CD14-positive monocyte (primary cell): ENCODE measurements around the gene FAM53B. TPM values are rescaled to one million over a fixed set of nuclear protein-coding genes. Genes with fewer than 3 reads are reported as not detected.

ENCODE experiments used
- DNase-seq, 3 donors: peaks; one replicate each; pipeline ENCODE4 v3.0.0-alpha.2; 2011 to 2022
- H2AFZ ChIP-seq: 2 replicates; pipeline ENCODE4 v1.6.0; 2012; ENCODE audit warnings: mild to moderate bottlenecking, low read depth, low read length, inconsistent platforms; ENCODE audit not compliant: insufficient read depth, poor library complexity, severe bottlenecking
- H3K27ac ChIP-seq, 2 donors: 1 replicate in 1 of 2; 2 replicates in 1 of 2; pipeline ENCODE4 v1.5.1; 2012 to 2013; ENCODE audit warnings: low read length in 2 of 2, control low read depth in 1 of 2, inconsistent platforms in 1 of 2, low read depth in 1 of 2, mild to moderate bottlenecking in 1 of 2
- H3K27me3 ChIP-seq, 2 donors: one replicate each; pipeline versions ENCODE4 v1.6.0 to v1.6.1; 2011 to 2013; ENCODE audit warnings: low read length in 2 of 2; ENCODE audit not compliant: control insufficient read depth in 2 of 2, insufficient read depth in 2 of 2
- H3K36me3 ChIP-seq, 2 donors: replicated peaks in 1 of 2; 1 replicate in 1 of 2; 2 replicates in 1 of 2; pipeline versions ENCODE4 v1.5.1 to v1.6.1; 2012 to 2013; ENCODE audit warnings: low read length in 2 of 2, control low read depth in 1 of 2, inconsistent platforms in 1 of 2, mild to moderate bottlenecking in 1 of 2; ENCODE audit not compliant: insufficient read depth in 2 of 2, control insufficient read depth in 1 of 2
- H3K4me1 ChIP-seq, 2 donors: 1 replicate in 1 of 2; 2 replicates in 1 of 2; pipeline versions ENCODE4 v1.5.1 to v1.6.1; 2012 to 2013; ENCODE audit warnings: low read length in 2 of 2, control low read depth in 1 of 2, inconsistent platforms in 1 of 2, mild to moderate bottlenecking in 1 of 2, moderate library complexity in 1 of 2; ENCODE audit not compliant: insufficient read depth in 2 of 2, control insufficient read depth in 1 of 2
- H3K4me2 ChIP-seq: replicated peaks from 2 replicates; pipeline ENCODE3; 2012; ENCODE audit warnings: low read length, moderate library complexity, mild to moderate bottlenecking; ENCODE audit not compliant: poor library complexity, severe bottlenecking; ENCODE audit errors: extremely low read depth
- H3K4me3 ChIP-seq, 3 experiments: fragments of 200-600 bp in 1 of 3; sonication (generic) in 1 of 3; replicated peaks in 1 of 3; 1 replicate in 2 of 3; 2 replicates in 1 of 3; pipeline ENCODE4 v1.5.1; 2011 to 2013; ENCODE audit warnings: low read length in 3 of 3, mild to moderate bottlenecking in 3 of 3, control low read depth in 2 of 3, low read depth in 2 of 3, inconsistent platforms in 1 of 3, moderate library complexity in 1 of 3
- H3K79me2 ChIP-seq: 2 replicates; pipeline ENCODE4 v1.6.0; 2012; ENCODE audit warnings: mild to moderate bottlenecking, control low read depth, inconsistent platforms, low read length, moderate library complexity; ENCODE audit not compliant: insufficient read depth
- H3K9ac ChIP-seq: 2 replicates; pipeline ENCODE4 v1.6.0; 2017; ENCODE audit warnings: low read length, mild to moderate bottlenecking; ENCODE audit not compliant: insufficient read depth, poor library complexity, severe bottlenecking
- H3K9me3 ChIP-seq, 2 donors: replicated peaks in 1 of 2; 1 replicate in 1 of 2; 2 replicates in 1 of 2; pipeline versions ENCODE4 v1.5.1 to v1.6.1; 2012 to 2013; ENCODE audit warnings: low read length in 2 of 2, control low read depth in 1 of 2; ENCODE audit not compliant: control insufficient read depth in 1 of 2, insufficient read depth in 1 of 2
- H4K20me1 ChIP-seq: 2 replicates; pipeline ENCODE4 v1.6.0; 2012; ENCODE audit warnings: mild to moderate bottlenecking, low read length, control low read depth, moderate library complexity; ENCODE audit not compliant: insufficient read depth
- H3K27ac Mint-ChIP-seq, 7 donors: one replicate each; pipeline ENCODE4 v1.8.0; 2020; ENCODE audit warnings: mild to moderate bottlenecking in 7 of 7, mixed read lengths in 7 of 7, moderate library complexity in 6 of 7, inconsistent platforms in 2 of 7
- H3K27me3 Mint-ChIP-seq, 3 donors: one replicate each; pipeline ENCODE4 v1.8.0; 2021 to 2022; ENCODE audit warnings: low read depth in 3 of 3, mild to moderate bottlenecking in 3 of 3, mixed read lengths in 3 of 3, moderate library complexity in 3 of 3, inconsistent platforms in 1 of 3
- H3K36me3 Mint-ChIP-seq, 2 donors: one replicate each; pipeline ENCODE4 v1.8.0; 2020; ENCODE audit warnings: mixed read lengths in 2 of 2, inconsistent platforms in 1 of 2, mild to moderate bottlenecking in 1 of 2
- H3K4me1 Mint-ChIP-seq: one replicate; pipeline ENCODE4 v1.8.0; 2020; ENCODE audit warnings: mild to moderate bottlenecking, mixed read lengths
- H3K4me3 Mint-ChIP-seq, 2 donors: one replicate each; pipeline ENCODE4 v1.8.0; 2020; ENCODE audit warnings: mild to moderate bottlenecking in 2 of 2, mixed read lengths in 2 of 2, moderate library complexity in 1 of 2
- H3K9me3 Mint-ChIP-seq, 7 donors: one replicate each; pipeline ENCODE4 v1.8.0; 2020 to 2022; ENCODE audit warnings: mixed read lengths in 7 of 7, mild to moderate bottlenecking in 6 of 7, moderate library complexity in 6 of 7, inconsistent platforms in 2 of 7
- WGBS: methylation state at CpG from one replicate; pipeline ENCODE4 v1.1.5; 2013; ENCODE audit warnings: missing lambda C conversion rate; ENCODE audit not compliant: insufficient coverage; 5-methylcytosine and 5-hydroxymethylcytosine counted together
- intact Hi-C, 2 donors: fragments of 100-400 bp; cut with micrococcal nuclease; formaldehyde crosslinking; loops; one replicate each; pipeline versions ENCODE4 v1.15.0 to v1.15.1; 2023
- polyA plus RNA-seq, 3 donors: library from polyadenylated mRNA; depleted of rRNA in 1 of 3; unstranded in 2 of 3; stranded (reverse) in 1 of 3; fragments of 300-500 nt in 2 of 3; fragments of >200 nt in 1 of 3; fragmentation: Illumina TruSeq in 2 of 3; gene quantifications; 1 replicate in 2 of 3; 2 replicates in 1 of 3; pipeline ENCODE4 v1.2.3, GENCODE V29; 2012 to 2021
- TF ChIP-seq, protein P1 (sequence below): fragments of 200-600 bp; IDR thresholded peaks from one replicate; pipeline ENCODE4 v1.8.0; 2022; ENCODE audit warnings: antibody characterized with exemption, mild to moderate bottlenecking

FAM53B gene
- polyA plus RNA-seq, 3 donors: 5.8 to 23.3 (median 12.6) TPM

DNA sequence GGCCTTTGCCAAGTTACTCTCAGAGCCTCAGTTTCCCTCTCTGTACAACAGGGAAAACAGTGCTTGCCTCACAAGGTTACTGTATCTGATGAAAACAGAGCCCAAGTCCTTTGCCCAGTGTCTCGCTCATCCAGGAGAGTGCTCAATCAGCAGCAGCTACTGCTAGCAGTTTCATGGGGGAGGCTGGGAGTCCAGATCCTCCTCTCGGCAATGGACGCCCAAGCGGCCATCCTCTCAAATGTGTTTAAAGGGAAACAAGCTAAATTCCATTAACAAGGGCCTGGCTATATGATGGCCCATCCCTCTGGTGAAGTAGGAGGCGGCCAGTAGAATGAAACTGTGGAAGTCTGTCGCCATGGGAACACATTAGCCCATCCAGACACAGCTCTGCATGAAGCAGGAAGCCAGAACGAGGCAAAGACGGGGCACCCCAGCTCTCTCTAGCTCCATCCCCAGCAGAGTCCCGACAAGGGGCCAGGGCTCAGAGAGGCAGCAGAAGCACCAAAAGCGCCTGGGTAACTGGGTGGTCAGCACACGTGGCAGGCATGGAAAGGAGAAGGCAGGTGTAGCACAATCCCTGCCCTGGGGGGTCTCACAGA lies 35.2 kb downstream of the FAM53B start:
- Mint-ChIP-seq H3K27ac (peak overlapping the region; percentile 82 to 94 (median 86)), H3K27me3 (peaks cover 0 to 1% (median 0%) of the 10 kb centered on the region in 3 donors), H3K4me1 (peaks cover 63% of the 10 kb centered on the region), H3K9me3 (no peaks in the 10 kb centered on the region), H3K4me3 (peak overlapping the region in 1 of 2 donors; percentile 2), H3K36me3 (peaks cover 44 to 55% of the 10 kb centered on the region in 2 donors)
- Histone ChIP-seq H3K4me2 (peak overlapping the region; percentile 48), H3K4me3 (peak overlapping the region in 1 of 3 experiments; percentile 33), H3K36me3 (peaks cover 27 to 34% of the 10 kb centered on the region in 2 donors), H4K20me1 (peaks cover 100% of the 10 kb centered on the region), H3K9me3 (no peaks in the 10 kb centered on the region), H3K27ac (peak overlapping the region; percentile 64 to 77), H3K27me3 (no peaks in the 10 kb centered on the region), H3K79me2 (peaks cover 100% of the 10 kb centered on the region), H3K9ac (peak overlapping the region; percentile 29), H2AFZ (no peak overlapping the region), H3K4me1 (peaks cover 49 to 63% of the 10 kb centered on the region in 2 donors)
- TF ChIP-seq, protein P1, sequence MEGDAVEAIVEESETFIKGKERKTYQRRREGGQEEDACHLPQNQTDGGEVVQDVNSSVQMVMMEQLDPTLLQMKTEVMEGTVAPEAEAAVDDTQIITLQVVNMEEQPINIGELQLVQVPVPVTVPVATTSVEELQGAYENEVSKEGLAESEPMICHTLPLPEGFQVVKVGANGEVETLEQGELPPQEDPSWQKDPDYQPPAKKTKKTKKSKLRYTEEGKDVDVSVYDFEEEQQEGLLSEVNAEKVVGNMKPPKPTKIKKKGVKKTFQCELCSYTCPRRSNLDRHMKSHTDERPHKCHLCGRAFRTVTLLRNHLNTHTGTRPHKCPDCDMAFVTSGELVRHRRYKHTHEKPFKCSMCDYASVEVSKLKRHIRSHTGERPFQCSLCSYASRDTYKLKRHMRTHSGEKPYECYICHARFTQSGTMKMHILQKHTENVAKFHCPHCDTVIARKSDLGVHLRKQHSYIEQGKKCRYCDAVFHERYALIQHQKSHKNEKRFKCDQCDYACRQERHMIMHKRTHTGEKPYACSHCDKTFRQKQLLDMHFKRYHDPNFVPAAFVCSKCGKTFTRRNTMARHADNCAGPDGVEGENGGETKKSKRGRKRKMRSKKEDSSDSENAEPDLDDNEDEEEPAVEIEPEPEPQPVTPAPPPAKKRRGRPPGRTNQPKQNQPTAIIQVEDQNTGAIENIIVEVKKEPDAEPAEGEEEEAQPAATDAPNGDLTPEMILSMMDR: no peak
- DNase-seq: peak in 1 of 3 donors; percentile 41
- intact Hi-C loops: loop anchor here in 1 of 2 donors (5.0 kb wide), 1 partner anchor 33 kb away; the partner anchor contains the start of gene FAM53B
- WGBS: 85% methylated on average over 4 of the region's 11 CpGs

DNA sequence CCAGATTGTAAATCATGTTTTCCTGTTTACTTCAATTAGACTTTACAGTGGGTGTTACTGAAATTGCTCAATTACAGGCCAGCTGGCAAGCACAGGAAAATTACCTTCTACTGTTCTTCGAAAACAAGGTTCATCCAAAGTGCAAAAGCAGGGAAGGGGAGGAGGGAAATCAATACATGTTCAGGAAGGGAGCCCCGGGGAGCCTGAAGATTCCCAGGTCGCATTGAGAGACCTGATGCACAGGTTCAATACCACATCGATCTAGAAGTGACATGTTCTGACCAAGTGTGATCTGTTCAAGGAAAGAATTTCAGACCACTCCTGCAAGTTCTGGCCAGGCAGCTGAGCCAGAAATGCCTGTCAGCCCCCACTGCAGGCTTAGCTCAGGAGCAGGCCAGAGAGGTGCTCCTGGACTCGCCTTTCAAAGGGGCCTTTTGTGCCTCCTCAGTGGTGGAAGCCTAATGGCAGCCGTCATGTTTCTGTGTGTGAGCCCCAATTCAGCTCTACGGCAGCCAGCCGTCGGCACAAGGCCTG lies 35.9 kb downstream of the FAM53B start:
- peak overlapping the region; percentile 64 to 77 for H3K27ac ChIP-seq
- no peaks in the 10 kb centered on the region for H3K27me3 ChIP-seq
- TF ChIP-seq, protein P1: no peak
- Mint-ChIP-seq H3K27me3 (peaks cover 0 to 1% (median 0%) of the 10 kb centered on the region in 3 donors), H3K4me3 (no peak overlapping the region), H3K4me1 (peaks cover 61% of the 10 kb centered on the region), H3K27ac (peak overlapping the region; percentile 83 to 94 (median 87)), H3K36me3 (peaks cover 50 to 56% of the 10 kb centered on the region in 2 donors), H3K9me3 (no peaks in the 10 kb centered on the region)
- H3K4me1 ChIP-seq: peaks cover 56 to 64% of the 10 kb centered on the region in 2 donors
- peak overlapping the region; percentile 48 for H3K4me2 ChIP-seq
- peaks cover 34 to 41% of the 10 kb centered on the region in 2 donors for H3K36me3 ChIP-seq
- no peak overlapping the region for H2AFZ ChIP-seq
- 76% methylated on average over 8 of the region's 9 CpGs for whole genome bisulfite sequencing
- no peaks in the 10 kb centered on the region for H3K9me3 ChIP-seq
- peaks cover 100% of the 10 kb centered on the region for H3K79me2 ChIP-seq
- DNase-seq: no peak
- peak overlapping the region; percentile 29 for H3K9ac ChIP-seq
- peaks cover 98% of the 10 kb centered on the region for H4K20me1 ChIP-seq
- peak overlapping the region in 1 of 3 experiments; percentile 33 for H3K4me3 ChIP-seq
- intact Hi-C loops: loop anchor here in 1 of 2 donors (5.0 kb wide), 1 partner anchor 34 kb away; the partner anchor contains the start of gene FAM53B
